Measurements from ENCODE around the gene IPO5. TPM values are rescaled to one million over a fixed set of nuclear protein-coding genes. Genes with fewer than 3 reads are reported as not detected.
"Not testable (repeated sequence)": the region's sequence is repeated elsewhere in the genome, so short reads cannot be mapped to it uniquely, and the experiment has no call there.

The IPO5 gene
- total and polyA plus RNA-seq, 2 of the 4 experiments (the other 2 are of a cell fraction) = 89.2 to 270 TPM

DNA sequence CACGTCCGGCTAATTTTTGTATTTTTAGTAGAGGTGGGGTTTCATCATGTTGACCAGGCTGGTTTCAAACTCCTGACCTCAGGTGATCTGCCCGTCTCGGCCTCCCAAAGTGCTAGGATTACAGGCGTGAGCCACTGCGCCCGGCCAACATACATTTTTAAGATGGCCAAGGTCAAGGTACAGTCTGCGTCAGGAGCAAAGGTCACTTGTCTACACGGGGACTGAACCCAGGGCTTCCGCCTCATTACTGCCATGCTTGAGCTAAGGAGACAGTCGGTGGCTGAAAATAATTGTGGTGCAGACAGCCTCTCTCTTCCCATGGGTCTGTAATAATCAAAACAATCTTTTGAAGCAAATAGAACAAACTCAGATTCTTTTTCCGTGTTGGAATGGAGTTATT is 94.3 kb downstream of the IPO5 start:
- H4K91ac ChIP-seq (ENCODE audit: insufficient read depth, low read depth, low read length); H3K4me3 ChIP-seq (ENCODE audit: insufficient read depth, low read depth, low read length); H4K5ac ChIP-seq (ENCODE audit: low read depth, low read length); dilution Hi-C loops (cut with HindIII; ENCODE audit: low sequenced_read_pairs, unreplicated experiment); H3K9ac ChIP-seq (ENCODE audit: low read depth, low read length); ATAC-seq (ENCODE audit: low read depth); H4K8ac ChIP-seq (ENCODE audit: low read depth in 2 of 2, low read length in 2 of 2); H2BK5ac ChIP-seq (ENCODE audit: low read depth, low read length, poor library complexity, severe bottlenecking); H3K23ac ChIP-seq (ENCODE audit: low read depth, low read length); in situ Hi-C loops (cut with MboI; ENCODE audit: low sequenced_read_pairs); H3K79me1 ChIP-seq (ENCODE audit: low read depth in 1 of 2, low read length in 2 of 2); H2AK9ac ChIP-seq (replicated peaks; ENCODE audit: low read depth, low read length, poor library complexity); H2BK15ac ChIP-seq (ENCODE audit: low read depth, low read length); H2BK20ac ChIP-seq (ENCODE audit: low read depth, low read length); DNase-seq; H3K27me3 ChIP-seq (ENCODE audit: control insufficient read depth, insufficient read depth, low read length); H3K4me1 ChIP-seq (ENCODE audit: control insufficient read depth, insufficient read depth, low read length); H2BK120ac ChIP-seq (ENCODE audit: low read depth, low read length); H4K20me1 ChIP-seq (ENCODE audit: insufficient read depth, low read length); CTCF ChIA-PET; POLR2A ChIA-PET (ENCODE audit: unreplicated experiment); H3K9me3 ChIP-seq (ENCODE audit: control insufficient read depth, insufficient read depth, low read length); H3K4me2 ChIP-seq (ENCODE audit: low read depth, low read length); BruUV-seq (replicated peaks); H3K4ac ChIP-seq (ENCODE audit: low read depth, low read length); H2AK5ac ChIP-seq (ENCODE audit: low read depth, low read length); H3K9me1 ChIP-seq (ENCODE audit: insufficient read depth, low read length); H3K36me3 ChIP-seq (ENCODE audit: control insufficient read depth, insufficient read depth, low read length); intact Hi-C loops (cut with micrococcal nuclease); H3K56ac ChIP-seq (ENCODE audit: extremely low read depth, insufficient read depth, low read length); H3K18ac ChIP-seq (ENCODE audit: low read depth, low read length); H3K27ac ChIP-seq (ENCODE audit: insufficient read depth, low read length); H3K14ac ChIP-seq (replicated peaks; ENCODE audit: low read depth, low read length); H2AFZ ChIP-seq (replicated peaks; ENCODE audit: low read length, poor library complexity): not testable (repeated sequence)
- WGBS, 2 experiments (ENCODE audit: extremely low coverage in 2 of 2, insufficient read length in 1 of 2) = 93% methylated on average over 5 of the region's 12 CpGs; no CpG with 5 or more reads in 1 of the 2 experiments

Data from IMR-90 (cell line).